BLaER1 treated with 17β-estradiol and CSF1 and Interleukin-3, amounts not matched to agents 10 nM and 100 nM (cell line): ENCODE measurements around the gene NOD2.

ENCODE experiments used
- H3K27ac ChIP-seq, 11 experiments: shearing (Covaris generic); formaldehyde crosslinking; 2 replicates each; pipeline ENCODE4 v1.8.1; 2022
- H3K27me3 ChIP-seq, 11 experiments: shearing (Covaris generic); formaldehyde crosslinking; 2 replicates each; pipeline ENCODE4 v1.8.1; 2022
- H3K36me3 ChIP-seq, 11 experiments: shearing (Covaris generic); formaldehyde crosslinking; 2 replicates each; pipeline ENCODE4 v1.8.1; 2022
- H3K4me1 ChIP-seq, 10 experiments: shearing (Covaris generic); formaldehyde crosslinking; 2 replicates each; pipeline ENCODE4 v1.8.1; 2022
- H3K4me2 ChIP-seq, 11 experiments: shearing (Covaris generic); formaldehyde crosslinking; 2 replicates each; pipeline ENCODE4 v1.8.1; 2022
- H3K4me3 ChIP-seq, 10 experiments: shearing (Covaris generic); formaldehyde crosslinking; 2 replicates each; pipeline ENCODE4 v1.8.1; 2022
- H3K9ac ChIP-seq, 11 experiments: shearing (Covaris generic); formaldehyde crosslinking; 2 replicates each; pipeline ENCODE4 v1.8.1; 2022
- H3K9me3 ChIP-seq, 11 experiments: shearing (Covaris generic); formaldehyde crosslinking; replicated peaks in 1 of 11; 2 replicates each; pipeline ENCODE4 v1.8.1; 2022
- H4K20me1 ChIP-seq, 11 experiments: shearing (Covaris generic); formaldehyde crosslinking; 2 replicates each; pipeline ENCODE4 v1.8.1; 2022
- Cebpa-rat ChIP-seq, 11 experiments: shearing (Covaris generic); IDR thresholded peaks; 2 replicates each; pipeline ENCODE4 v1.8.1; 2022

The NOD2 gene

GRCh38 chr16:50718761-50719400, 25.5 kb downstream of the NOD2 start:
- H3K4me2 ChIP-seq = peak overlapping the region in 5 of 11 experiments; percentile 23 to 51 (median 42); a peak in 7 of 22 replicates
- H3K36me3 ChIP-seq = peaks cover 0 to 64% (median 0%) of the 10 kb centered on the region in 11 experiments; a peak in 7 of 22 replicates
- H3K4me1 ChIP-seq = peaks cover 11 to 55% (median 38%) of the 10 kb centered on the region in 10 experiments
- no peak overlapping the region for H3K4me3 ChIP-seq
- H4K20me1 ChIP-seq = peaks cover 0 to 12% (median 0%) of the 10 kb centered on the region in 11 experiments; a peak in 1 of 22 replicates
- no peak overlapping the region; a peak in 1 of 22 replicates for H3K27ac ChIP-seq
- peaks cover 3 to 19% (median 4%) of the 10 kb centered on the region in 11 experiments; a peak in 17 of 22 replicates for H3K9me3 ChIP-seq
- H3K27me3 ChIP-seq = no peaks in the 10 kb centered on the region
- no peak for TF ChIP-seq Cebpa-rat (IDR thresholded peaks at IDR 0.05)
- H3K9ac ChIP-seq = no peak overlapping the region

DNA sequence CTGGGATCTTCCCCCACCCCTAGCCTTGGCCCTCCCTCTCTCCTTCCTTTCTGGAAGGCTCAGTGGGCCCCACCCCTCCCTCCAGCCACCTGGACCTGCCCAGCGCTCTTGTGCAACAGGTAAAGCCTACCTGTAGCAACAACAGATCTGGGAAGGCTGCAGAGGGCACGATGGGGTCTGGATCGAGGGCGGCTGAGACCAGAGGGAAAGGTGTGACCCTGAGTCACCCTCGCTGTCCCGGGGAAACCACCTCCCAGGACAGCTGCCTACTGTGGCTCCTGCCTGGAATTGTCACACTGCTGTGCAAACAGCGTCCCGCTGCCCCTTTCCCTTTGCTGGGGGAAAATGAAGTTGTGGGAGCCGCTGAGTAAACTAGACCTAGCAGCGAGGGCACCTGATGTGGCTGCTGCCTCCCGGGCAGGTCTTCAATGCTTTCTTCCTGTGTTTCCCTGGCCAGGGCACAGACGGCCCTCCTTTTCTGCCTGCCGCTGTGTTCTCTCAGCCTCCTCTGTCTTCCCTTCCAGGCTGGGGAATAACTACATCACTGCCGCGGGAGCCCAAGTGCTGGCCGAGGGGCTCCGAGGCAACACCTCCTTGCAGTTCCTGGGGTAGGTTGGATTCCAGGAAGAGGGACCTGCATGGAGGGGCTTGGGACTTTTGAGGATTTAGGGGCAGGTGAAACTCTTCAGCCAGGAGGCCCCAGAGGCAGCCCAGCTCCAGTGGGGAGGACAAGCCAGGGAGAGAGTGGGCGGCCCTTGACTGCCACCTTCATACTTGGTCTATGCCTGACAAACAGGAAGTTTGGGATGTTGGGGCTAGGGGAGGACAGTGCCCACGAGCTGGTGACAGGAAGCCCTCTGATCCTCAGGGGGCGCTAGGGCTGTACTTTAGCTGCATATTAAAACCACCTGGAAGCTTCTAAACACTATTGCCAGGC, 26.3 kb downstream of the NOD2 start:
- H3K4me3 ChIP-seq = no peak overlapping the region
- peak overlapping the region; percentile 42 to 73 (median 55) for H3K4me2 ChIP-seq
- no peaks in the 10 kb centered on the region for H3K27me3 ChIP-seq
- no peak for TF ChIP-seq Cebpa-rat (IDR thresholded peaks at IDR 0.05)
- peaks cover 0 to 69% (median 0%) of the 10 kb centered on the region in 11 experiments; a peak in 8 of 22 replicates for H3K36me3 ChIP-seq
- H3K9me3 ChIP-seq = peaks cover 10 to 27% (median 11%) of the 10 kb centered on the region in 11 experiments; a peak in 21 of 22 replicates
- peaks cover 10 to 47% (median 30%) of the 10 kb centered on the region in 10 experiments for H3K4me1 ChIP-seq
- H3K27ac ChIP-seq = peak overlapping the region in 4 of 11 experiments; percentile 1 to 33 (median 26); a peak in 3 of 22 replicates
- peaks cover 0 to 11% (median 0%) of the 10 kb centered on the region in 11 experiments; a peak in 1 of 22 replicates for H4K20me1 ChIP-seq
- no peak overlapping the region for H3K9ac ChIP-seq

GRCh38 chr16:50721549-50722404, 28.4 kb downstream of the NOD2 start:
- Histone ChIP-seq H3K4me2 (no peak overlapping the region), H3K4me1 (peaks cover 10 to 38% (median 24%) of the 10 kb centered on the region in 10 experiments), H3K36me3 (peaks cover 0 to 77% (median 0%) of the 10 kb centered on the region in 11 experiments; a peak in 10 of 22 replicates), H3K27ac (no peak overlapping the region), H3K9ac (no peak overlapping the region), H3K4me3 (no peak overlapping the region), H3K27me3 (no peaks in the 10 kb centered on the region), H3K9me3 (peaks cover 12 to 46% (median 18%) of the 10 kb centered on the region in 11 experiments; a peak in 21 of 22 replicates), H4K20me1 (0 out of 22 replicates have a peak, but pooled peaks cover 0 to 8% (median 0%) of the 10 kb centered on the region in 11 experiments)
- no peak for TF ChIP-seq Cebpa-rat (IDR thresholded peaks at IDR 0.05)

DNA sequence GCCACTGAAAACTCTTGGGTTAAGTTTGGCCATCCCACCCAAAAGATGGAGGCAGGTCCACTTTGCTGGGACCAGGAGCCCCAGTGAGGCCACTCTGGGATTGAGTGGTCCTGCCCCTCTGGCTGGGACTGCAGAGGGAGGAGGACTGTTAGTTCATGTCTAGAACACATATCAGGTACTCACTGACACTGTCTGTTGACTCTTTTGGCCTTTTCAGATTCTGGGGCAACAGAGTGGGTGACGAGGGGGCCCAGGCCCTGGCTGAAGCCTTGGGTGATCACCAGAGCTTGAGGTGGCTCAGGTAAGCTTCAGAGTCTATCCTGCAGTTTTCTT, 29.0 kb downstream of the NOD2 start:
- H3K4me1 ChIP-seq = peaks cover 10 to 32% (median 18%) of the 10 kb centered on the region in 10 experiments
- peaks cover 0 to 77% (median 0%) of the 10 kb centered on the region in 11 experiments; a peak in 10 of 22 replicates for H3K36me3 ChIP-seq
- H3K9ac ChIP-seq = no peak overlapping the region
- no peak overlapping the region for H3K4me2 ChIP-seq
- no peaks in the 10 kb centered on the region for H3K27me3 ChIP-seq
- 0 out of 22 replicates have a peak, but pooled peaks cover 0 to 3% (median 0%) of the 10 kb centered on the region in 11 experiments for H4K20me1 ChIP-seq
- TF ChIP-seq Cebpa-rat (IDR thresholded peaks at IDR 0.05) = no peak
- H3K4me3 ChIP-seq = no peak overlapping the region
- peaks cover 12 to 46% (median 18%) of the 10 kb centered on the region in 11 experiments; a peak in 21 of 22 replicates for H3K9me3 ChIP-seq
- H3K27ac ChIP-seq = no peak overlapping the region

GRCh38 chr16:50722960-50723359, 29.6 kb downstream of the NOD2 start:
- no peak for TF ChIP-seq Cebpa-rat (IDR thresholded peaks at IDR 0.05)
- H3K4me1 ChIP-seq = peaks cover 10 to 28% (median 18%) of the 10 kb centered on the region in 10 experiments
- H3K9me3 ChIP-seq = peaks cover 12 to 46% (median 18%) of the 10 kb centered on the region in 11 experiments; a peak in 21 of 22 replicates
- no peak overlapping the region for H3K9ac ChIP-seq
- H3K36me3 ChIP-seq = peaks cover 0 to 77% (median 0%) of the 10 kb centered on the region in 11 experiments; a peak in 10 of 22 replicates
- no peaks in the 10 kb centered on the region for H4K20me1 ChIP-seq
- no peak overlapping the region for H3K4me3 ChIP-seq
- no peak overlapping the region for H3K27ac ChIP-seq
- no peaks in the 10 kb centered on the region for H3K27me3 ChIP-seq
- no peak overlapping the region for H3K4me2 ChIP-seq

DNA sequence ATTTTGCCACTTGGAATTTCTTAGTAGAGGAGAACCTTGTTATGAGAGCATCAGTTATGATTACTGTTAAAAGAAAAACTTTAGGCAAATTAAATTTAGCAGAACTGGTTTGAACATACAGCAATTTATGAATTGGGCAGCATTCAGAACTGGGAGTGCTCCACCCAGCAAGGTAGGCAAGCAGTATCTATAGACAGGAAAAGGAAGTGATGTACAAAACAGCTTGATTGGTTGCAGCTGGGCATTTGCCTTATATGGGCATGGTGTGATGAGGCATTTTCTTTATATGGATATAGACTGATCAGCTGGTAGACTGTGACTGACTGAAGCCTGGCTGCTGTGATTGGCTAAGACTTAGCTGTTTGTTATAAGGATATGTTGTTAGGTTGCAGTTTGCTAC, 30.9 kb downstream of the NOD2 start:
- Histone ChIP-seq H4K20me1 (no peaks in the 10 kb centered on the region), H3K4me3 (no peak overlapping the region), H3K27ac (no peak overlapping the region), H3K36me3 (peaks cover 0 to 88% (median 0%) of the 10 kb centered on the region in 11 experiments; a peak in 10 of 22 replicates), H3K4me1 (peaks cover 10 to 14% (median 13%) of the 10 kb centered on the region in 10 experiments), H3K9me3 (peaks cover 12 to 46% (median 18%) of the 10 kb centered on the region in 11 experiments; a peak in 21 of 22 replicates), H3K27me3 (no peaks in the 10 kb centered on the region), H3K9ac (no peak overlapping the region), H3K4me2 (no peak overlapping the region)
- no peak for TF ChIP-seq Cebpa-rat (IDR thresholded peaks at IDR 0.05)

DNA sequence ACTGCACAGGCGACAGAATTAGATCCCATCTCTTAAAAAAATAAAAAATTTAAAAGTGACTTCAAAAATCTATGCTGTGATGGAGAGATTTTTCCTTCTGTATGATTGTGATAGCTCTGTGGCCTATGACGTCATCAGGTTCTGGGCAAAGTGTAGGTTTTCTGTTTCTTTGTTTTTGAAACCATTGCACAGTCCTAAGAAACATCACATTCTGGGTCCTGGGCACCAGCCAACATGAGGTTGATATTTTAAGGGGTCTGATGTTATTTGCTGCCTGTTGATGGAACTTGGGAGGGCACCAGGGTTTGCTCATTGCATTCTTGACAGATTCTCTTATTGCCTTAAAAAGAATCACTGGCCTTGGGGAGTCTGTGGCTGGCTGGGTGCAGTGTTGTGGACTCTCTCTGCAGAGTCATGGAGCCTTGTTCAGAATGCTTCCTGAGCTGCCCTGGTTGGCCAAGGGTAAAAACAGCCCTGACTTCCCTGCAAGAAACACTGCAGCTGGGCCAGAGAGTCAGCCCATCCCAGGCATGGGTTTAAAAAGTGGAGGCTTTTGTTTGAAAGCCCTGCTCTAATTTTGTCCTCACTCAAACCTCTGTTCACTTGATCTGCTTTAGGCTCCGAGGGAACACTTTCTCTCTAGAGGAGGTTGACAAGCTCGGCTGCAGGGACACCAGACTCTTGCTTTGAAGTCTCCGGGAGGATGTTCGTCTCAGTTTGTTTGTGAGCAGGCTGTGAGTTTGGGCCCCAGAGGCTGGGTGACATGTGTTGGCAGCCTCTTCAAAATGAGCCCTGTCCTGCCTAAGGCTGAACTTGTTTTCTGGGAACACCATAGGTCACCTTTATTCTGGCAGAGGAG, 38.0 kb downstream of the NOD2 start:
- Histone ChIP-seq H3K4me3 (no peak overlapping the region), H3K27me3 (no peaks in the 10 kb centered on the region), H3K4me1 (peaks cover 0 to 19% (median 4%) of the 10 kb centered on the region in 10 experiments; a peak in 9 of 20 replicates), H3K9ac (no peak overlapping the region), H3K27ac (no peak overlapping the region), H4K20me1 (peaks cover 0 to 6% (median 0%) of the 10 kb centered on the region in 11 experiments; a peak in 2 of 22 replicates), H3K9me3 (peaks cover 0 to 2% (median 0%) of the 10 kb centered on the region in 11 experiments; a peak in 1 of 22 replicates), H3K4me2 (no peak overlapping the region), H3K36me3 (peaks cover 0 to 72% (median 0%) of the 10 kb centered on the region in 11 experiments; a peak in 9 of 22 replicates)
- no peak for TF ChIP-seq Cebpa-rat (IDR thresholded peaks at IDR 0.05)
